Activated B cell treated with CpG ODN at 0.5 μM for 24 hours (primary cell): ENCODE measurements around the gene CASTOR2. TPM values are rescaled to one million over a fixed set of nuclear protein-coding genes. Genes with fewer than 3 reads are reported as not detected.

Source experiments
- ATAC-seq: fragments of 200-7000 bp; cut with Tn5 transposase; one replicate; pipeline ENCODE4 v1.10.0; 2021; ENCODE audit warnings: low read depth, mild to moderate bottlenecking, moderate library complexity
- CTCF ChIA-PET: fragments of 350-600 bp; sonication (Branson Sonifier 250); formaldehyde crosslinking; loops from one replicate; lab custom pipeline; 2021; ENCODE audit warnings: antibody characterized with exemption; lab: Charles Lee
- POLR2A ChIA-PET: fragments of 350-600 bp; sonication (Branson Sonifier 250); formaldehyde crosslinking; loops from one replicate; lab custom pipeline; 2021; ENCODE audit warnings: antibody characterized with exemption; lab: Charles Lee
- DNase-seq: peaks from one replicate; pipeline ENCODE4 v3.0.0; 2022
- H3K27ac Mint-ChIP-seq: one replicate; pipeline ENCODE4 v1.8.0; 2020; ENCODE audit warnings: mixed read lengths
- H3K27me3 Mint-ChIP-seq: one replicate; pipeline ENCODE4 v1.8.0; 2021; ENCODE audit warnings: mixed read lengths
- H3K36me3 Mint-ChIP-seq: one replicate; pipeline ENCODE4 v1.8.0; 2021; ENCODE audit warnings: low read depth, mixed read lengths
- H3K4me1 Mint-ChIP-seq: one replicate; pipeline ENCODE4 v1.8.0; 2021; ENCODE audit warnings: mixed read lengths
- H3K4me3 Mint-ChIP-seq: one replicate; pipeline ENCODE4 v1.8.0; 2020; ENCODE audit warnings: mild to moderate bottlenecking, mixed read lengths
- H3K9me3 Mint-ChIP-seq: one replicate; pipeline ENCODE4 v1.8.0; 2020; ENCODE audit warnings: mixed read lengths
- CTCF ChIP-seq: fragments of 200-600 bp; IDR thresholded peaks from one replicate; pipeline ENCODE4 v1.8.0; 2022; ENCODE audit warnings: antibody characterized with exemption, mild to moderate bottlenecking
- intact Hi-C: fragments of 100-400 bp; cut with micrococcal nuclease; formaldehyde crosslinking; loops from one replicate; pipeline ENCODE4 v1.15.1; 2024
- total RNA-seq: library from RNA; stranded (reverse); gene quantifications from 2 replicates; pipeline ENCODE4 v1.2.3, GENCODE V29; 2022

Gene CASTOR2
- total RNA-seq, 1 donor from 2014 or later, result 0.73 TPM

GRCh38 chr7:75045881-75046280 lies 81.4 kb downstream of the CASTOR2 start:
- DNase-seq (no peak), ATAC-seq (no peak)
- POLR2A ChIA-PET, result interaction anchor here (0.5 kb wide), 1 partner anchor 13 kb away, joined by 6 read pairs; no protein-coding TSS in a partner anchor
- no peaks in the 10 kb centered on the region for H3K27me3 Mint-ChIP-seq
- CTCF ChIA-PET, result no interaction called here
- no peaks in the 10 kb centered on the region for H3K9me3 Mint-ChIP-seq
- no peak overlapping the region for H3K27ac Mint-ChIP-seq
- H3K4me1 Mint-ChIP-seq, result no peaks in the 10 kb centered on the region
- H3K36me3 Mint-ChIP-seq, result peaks cover 70% of the 10 kb centered on the region
- intact Hi-C loops, result loop anchor here (1.0 kb wide), 1 partner anchor 629 kb away; no protein-coding TSS in a partner anchor
- H3K4me3 Mint-ChIP-seq, result no peak overlapping the region
- TF ChIP-seq CTCF, result no peak

- TF ChIP-seq CTCF, result no peak
- H3K36me3 Mint-ChIP-seq, result peaks cover 67% of the 10 kb centered on the region
- no peaks in the 10 kb centered on the region for H3K4me1 Mint-ChIP-seq
- H3K4me3 Mint-ChIP-seq, result no peak overlapping the region
- ChIA-PET CTCF (no interaction called here), POLR2A (no interaction called here)
- ATAC-seq, result no peak
- DNase-seq, result no peak
- H3K27ac Mint-ChIP-seq, result no peak overlapping the region
- H3K9me3 Mint-ChIP-seq, result no peaks in the 10 kb centered on the region
- H3K27me3 Mint-ChIP-seq, result no peaks in the 10 kb centered on the region
- intact Hi-C loops, result no loop called here
Measured at GRCh38 chr7:75048435-75049379, 84.2 kb downstream of the CASTOR2 start.

GRCh38 chr7:75049817-75050216 lies 85.3 kb downstream of the CASTOR2 start:
- TF ChIP-seq CTCF, result no peak
- H3K9me3 Mint-ChIP-seq, result no peaks in the 10 kb centered on the region
- no peaks in the 10 kb centered on the region for H3K27me3 Mint-ChIP-seq
- H3K4me3 Mint-ChIP-seq, result no peak overlapping the region
- ATAC-seq (no peak), DNase-seq (no peak)
- intact Hi-C loops, result no loop called here
- no peaks in the 10 kb centered on the region for H3K4me1 Mint-ChIP-seq
- H3K36me3 Mint-ChIP-seq, result peaks cover 67% of the 10 kb centered on the region
- CTCF ChIA-PET, result no interaction called here
- POLR2A ChIA-PET, result no interaction called here
- H3K27ac Mint-ChIP-seq, result no peak overlapping the region

- Mint-ChIP-seq H3K9me3 (no peaks in the 10 kb centered on the region), H3K27ac (no peak overlapping the region), H3K4me1 (no peaks in the 10 kb centered on the region), H3K36me3 (peaks cover 74% of the 10 kb centered on the region), H3K4me3 (no peak overlapping the region), H3K27me3 (no peaks in the 10 kb centered on the region)
- ATAC-seq, result no peak
- no peak for TF ChIP-seq CTCF
- no peak for DNase-seq
- CTCF ChIA-PET, result no interaction called here
- intact Hi-C loops, result no loop called here
- POLR2A ChIA-PET, result no interaction called here
Measured at GRCh38 chr7:75050501-75050900, 86.0 kb downstream of the CASTOR2 start.

GRCh38 chr7:75054744-75055143 lies 90.2 kb downstream of the CASTOR2 start:
- intact Hi-C loops, result no loop called here
- DNase-seq (no peak), ATAC-seq (no peak)
- ChIA-PET POLR2A (no interaction called here), CTCF (no interaction called here)
- H3K27me3 Mint-ChIP-seq, result no peaks in the 10 kb centered on the region
- H3K4me1 Mint-ChIP-seq, result no peaks in the 10 kb centered on the region
- H3K36me3 Mint-ChIP-seq, result peaks cover 76% of the 10 kb centered on the region
- no peaks in the 10 kb centered on the region for H3K9me3 Mint-ChIP-seq
- no peak overlapping the region for H3K4me3 Mint-ChIP-seq
- TF ChIP-seq CTCF, result no peak
- H3K27ac Mint-ChIP-seq, result no peak overlapping the region
